HFFc6 (cell line): ENCODE measurements around the gene BCLAF1. TPM values are rescaled to one million over a fixed set of nuclear protein-coding genes. Genes with fewer than 3 reads are reported as not detected.

ENCODE experiments used
- DNase-seq: peaks from one replicate; pipeline ENCODE4 v3.0.0-alpha.2; 2018
- H3K27ac Mint-ChIP-seq: 2 replicates; pipeline ENCODE4 v1.8.0; 2020; ENCODE audit warnings: mild to moderate bottlenecking, mixed read lengths
- H3K27me3 Mint-ChIP-seq: 2 replicates; pipeline ENCODE4 v1.8.0; 2021; ENCODE audit warnings: mild to moderate bottlenecking, moderate library complexity, mixed read lengths; ENCODE audit not compliant: insufficient read depth
- H3K36me3 Mint-ChIP-seq: 2 replicates; pipeline ENCODE4 v1.8.0; 2021; ENCODE audit warnings: low read depth, mixed read lengths
- H3K4me1 Mint-ChIP-seq: 2 replicates; pipeline ENCODE4 v1.8.0; 2020; ENCODE audit warnings: low read depth, mixed read lengths
- H3K4me3 Mint-ChIP-seq: 2 replicates; pipeline ENCODE4 v1.8.0; 2020; ENCODE audit warnings: mild to moderate bottlenecking, moderate library complexity, mixed read lengths
- H3K9me3 Mint-ChIP-seq: 2 replicates; pipeline ENCODE4 v1.8.0; 2020; ENCODE audit warnings: mild to moderate bottlenecking, mixed read lengths
- CTCF ChIP-seq: fragments of 200-600 bp; sonication (generic); IDR thresholded peaks from 2 replicates; pipeline ENCODE4 v1.5.0; 2021; ENCODE audit warnings: antibody characterized with exemption, mild to moderate bottlenecking
- total RNA-seq, 6 experiments: library from RNA; stranded (reverse); fragmentation: NEBNext Ultra II Directional; extraction: Animal tissue kit (Norgen Biotek cat#: 25700); gene quantifications; 2 replicates in 1 of 6; 3 replicates in 5 of 6; pipeline ENCODE4 v1.2.3, GENCODE V29; 2021

Gene BCLAF1
- total RNA-seq, 6 experiments from 2014 or later: 136 to 164 (median 153) TPM

- Mint-ChIP-seq H3K4me3 (no peak overlapping the region), H3K4me1 (no peaks in the 10 kb centered on the region; the same call in 1 of the 2 replicates), H3K36me3 (no peaks in the 10 kb centered on the region), H3K27me3 (no peaks in the 10 kb centered on the region; the same call in 1 of the 2 replicates), H3K27ac (no peak overlapping the region), H3K9me3 (no peaks in the 10 kb centered on the region)
- DNase-seq: no peak
- no peak for TF ChIP-seq CTCF
These were observed 29.0 kb upstream of the BCLAF1 start for GRCh38 chr6:136318676-136319075.

GRCh38 chr6:136317971-136318370, 28.3 kb upstream of the BCLAF1 start:
- DNase-seq: no peak
- Mint-ChIP-seq H3K27me3 (peaks cover 6% of the 10 kb centered on the region), H3K36me3 (no peaks in the 10 kb centered on the region), H3K4me3 (no peak overlapping the region), H3K27ac (no peak overlapping the region), H3K9me3 (no peaks in the 10 kb centered on the region), H3K4me1 (no peaks in the 10 kb centered on the region; the same call in 1 of the 2 replicates)
- no peak for TF ChIP-seq CTCF

GRCh38 chr6:136317021-136317694, 27.5 kb upstream of the BCLAF1 start:
- peak; percentile 48 for DNase-seq
- Mint-ChIP-seq H3K4me3 (no peak overlapping the region), H3K27ac (no peak overlapping the region), H3K27me3 (peaks cover 6% of the 10 kb centered on the region), H3K4me1 (no peaks in the 10 kb centered on the region; the same call in 1 of the 2 replicates), H3K36me3 (no peaks in the 10 kb centered on the region), H3K9me3 (no peaks in the 10 kb centered on the region)
- peak; percentile 87 for TF ChIP-seq CTCF

GRCh38 chr6:136315594-136315993, 25.9 kb upstream of the BCLAF1 start:
- no peaks in the 10 kb centered on the region for H3K36me3 Mint-ChIP-seq
- no peak for DNase-seq
- H3K27me3 Mint-ChIP-seq: peaks cover 9% of the 10 kb centered on the region
- H3K4me3 Mint-ChIP-seq: no peak overlapping the region
- no peak overlapping the region for H3K27ac Mint-ChIP-seq
- no peak for TF ChIP-seq CTCF
- H3K9me3 Mint-ChIP-seq: no peaks in the 10 kb centered on the region
- no peaks in the 10 kb centered on the region; the same call in 1 of the 2 replicates for H3K4me1 Mint-ChIP-seq

GRCh38 chr6:136312975-136313374, 23.3 kb upstream of the BCLAF1 start:
- TF ChIP-seq CTCF: no peak
- H3K4me3 Mint-ChIP-seq: no peak overlapping the region
- no peak overlapping the region for H3K27ac Mint-ChIP-seq
- H3K27me3 Mint-ChIP-seq: peaks cover 15% of the 10 kb centered on the region
- H3K36me3 Mint-ChIP-seq: no peaks in the 10 kb centered on the region
- DNase-seq: no peak
- no peaks in the 10 kb centered on the region for H3K4me1 Mint-ChIP-seq
- no peaks in the 10 kb centered on the region for H3K9me3 Mint-ChIP-seq
